GM21447 (cell line): ENCODE measurements around the gene WASF1.

Source experiments
- ATAC-seq: cut with Tn5 transposase; IDR thresholded peaks from one replicate; pipeline ENCODE4 v1.9.1; 2021; ENCODE audit not compliant: unreplicated experiment

Gene WASF1

GRCh38 chr6:110179406-110180227 is at the start of gene WASF1:
WASF1 (minus strand) TSS chr6:110179670; CDS start chr6:110127601, 52,069 bp downstream.
- ATAC-seq = peak; percentile 76

- no peak for ATAC-seq
Observed at GRCh38 chr6:110226261-110226660, 46.8 kb upstream of the WASF1 start.

- no peak for ATAC-seq
Observed at GRCh38 chr6:110221738-110222137, 42.3 kb upstream of the WASF1 start.

- no peak for ATAC-seq
Observed at GRCh38 chr6:110217266-110217665, 37.8 kb upstream of the WASF1 start.

- no peak for ATAC-seq
Observed at GRCh38 chr6:110216140-110216539, 36.7 kb upstream of the WASF1 start.

GRCh38 chr6:110214338-110214737 is 34.9 kb upstream of the WASF1 start:
- ATAC-seq = no peak

GRCh38 chr6:110211753-110212152 is 32.3 kb upstream of the WASF1 start:
- no peak for ATAC-seq

GRCh38 chr6:110207652-110208051 is 28.2 kb upstream of the WASF1 start:
- no peak for ATAC-seq

- ATAC-seq = no peak
Observed at GRCh38 chr6:110201151-110201884, 21.8 kb upstream of the WASF1 start.

- no peak for ATAC-seq
Observed at GRCh38 chr6:110198561-110198960, 19.1 kb upstream of the WASF1 start.

- ATAC-seq = no peak
Observed at GRCh38 chr6:110196874-110197273, 17.4 kb upstream of the WASF1 start.

- ATAC-seq = no peak
Observed at GRCh38 chr6:110195639-110196038, 16.2 kb upstream of the WASF1 start.

GRCh38 chr6:110191477-110191876 is 12.0 kb upstream of the WASF1 start:
- no peak for ATAC-seq

- ATAC-seq = no peak
Observed at GRCh38 chr6:110190726-110191125, 11.3 kb upstream of the WASF1 start.

GRCh38 chr6:110188791-110189190 is 9.3 kb upstream of the WASF1 start:
- no peak for ATAC-seq

- ATAC-seq = peak; percentile 48
Observed at GRCh38 chr6:110185879-110186278, 6.4 kb upstream of the WASF1 start.

- ATAC-seq = no peak
Observed at GRCh38 chr6:110183292-110183885, 3.9 kb upstream of the WASF1 start.

GRCh38 chr6:110181131-110182030 is 1.9 kb upstream of the WASF1 start:
- no peak for ATAC-seq

GRCh38 chr6:110180228-110181008 is 948 bp upstream of the WASF1 start, which contains the start of gene CDC40:
CDC40 (plus strand) TSS chr6:110180427; CDS start chr6:110180445, 18 bp downstream.
- ATAC-seq = peak; percentile 39
